ENCODE data around the gene GATD1.

GRCh38 chr11:808427-809286 lies 31.4 kb upstream of the GATD1 start:
- TF ChIP-seq CBX2 (IDR thresholded peaks at IDR 0.05; ENCODE audit: insufficient read depth, low read length, poor library complexity, severe bottlenecking) = no peak
- TF ChIP-seq GTF2F1 (IDR thresholded peaks at IDR 0.05; ENCODE audit: low read depth, low read length) = no peak
- TF ChIP-seq FOXK1 (CRISPR knock-in tag; IDR thresholded peaks at IDR 0.05; ENCODE audit: borderline replicate concordance) = 0 out of 2 replicates have a peak, but pooled peaks have one; percentile 56

Data from K562 (cell line).